CD14-positive monocyte (primary cell): ENCODE data around the gene GALNS. TPM values are rescaled to one million over a fixed set of nuclear protein-coding genes. Genes with fewer than 3 reads are reported as not detected.

Experiments used
- DNase-seq, 3 donors: peaks; one replicate each; pipeline ENCODE4 v3.0.0-alpha.2; 2011 to 2022
- H2AFZ ChIP-seq: 2 replicates; pipeline ENCODE4 v1.6.0; 2012; ENCODE audit warnings: mild to moderate bottlenecking, low read depth, low read length, inconsistent platforms; ENCODE audit not compliant: insufficient read depth, poor library complexity, severe bottlenecking
- H3K27ac ChIP-seq, 2 donors: 1 replicate in 1 of 2; 2 replicates in 1 of 2; pipeline ENCODE4 v1.5.1; 2012 to 2013; ENCODE audit warnings: low read length in 2 of 2, control low read depth in 1 of 2, inconsistent platforms in 1 of 2, low read depth in 1 of 2, mild to moderate bottlenecking in 1 of 2
- H3K27me3 ChIP-seq, 2 donors: one replicate each; pipeline versions ENCODE4 v1.6.0 to v1.6.1; 2011 to 2013; ENCODE audit warnings: low read length in 2 of 2; ENCODE audit not compliant: control insufficient read depth in 2 of 2, insufficient read depth in 2 of 2
- H3K36me3 ChIP-seq, 2 donors: replicated peaks in 1 of 2; 1 replicate in 1 of 2; 2 replicates in 1 of 2; pipeline versions ENCODE4 v1.5.1 to v1.6.1; 2012 to 2013; ENCODE audit warnings: low read length in 2 of 2, control low read depth in 1 of 2, inconsistent platforms in 1 of 2, mild to moderate bottlenecking in 1 of 2; ENCODE audit not compliant: insufficient read depth in 2 of 2, control insufficient read depth in 1 of 2
- H3K4me1 ChIP-seq, 2 donors: 1 replicate in 1 of 2; 2 replicates in 1 of 2; pipeline versions ENCODE4 v1.5.1 to v1.6.1; 2012 to 2013; ENCODE audit warnings: low read length in 2 of 2, control low read depth in 1 of 2, inconsistent platforms in 1 of 2, mild to moderate bottlenecking in 1 of 2, moderate library complexity in 1 of 2; ENCODE audit not compliant: insufficient read depth in 2 of 2, control insufficient read depth in 1 of 2
- H3K4me2 ChIP-seq: replicated peaks from 2 replicates; pipeline ENCODE3; 2012; ENCODE audit warnings: low read length, moderate library complexity, mild to moderate bottlenecking; ENCODE audit not compliant: poor library complexity, severe bottlenecking; ENCODE audit errors: extremely low read depth
- H3K4me3 ChIP-seq, 3 experiments: fragments of 200-600 bp in 1 of 3; sonication (generic) in 1 of 3; replicated peaks in 1 of 3; 1 replicate in 2 of 3; 2 replicates in 1 of 3; pipeline ENCODE4 v1.5.1; 2011 to 2013; ENCODE audit warnings: low read length in 3 of 3, mild to moderate bottlenecking in 3 of 3, control low read depth in 2 of 3, low read depth in 2 of 3, inconsistent platforms in 1 of 3, moderate library complexity in 1 of 3
- H3K79me2 ChIP-seq: 2 replicates; pipeline ENCODE4 v1.6.0; 2012; ENCODE audit warnings: mild to moderate bottlenecking, control low read depth, inconsistent platforms, low read length, moderate library complexity; ENCODE audit not compliant: insufficient read depth
- H3K9ac ChIP-seq: 2 replicates; pipeline ENCODE4 v1.6.0; 2017; ENCODE audit warnings: low read length, mild to moderate bottlenecking; ENCODE audit not compliant: insufficient read depth, poor library complexity, severe bottlenecking
- H3K9me3 ChIP-seq, 2 donors: replicated peaks in 1 of 2; 1 replicate in 1 of 2; 2 replicates in 1 of 2; pipeline versions ENCODE4 v1.5.1 to v1.6.1; 2012 to 2013; ENCODE audit warnings: low read length in 2 of 2, control low read depth in 1 of 2; ENCODE audit not compliant: control insufficient read depth in 1 of 2, insufficient read depth in 1 of 2
- H4K20me1 ChIP-seq: 2 replicates; pipeline ENCODE4 v1.6.0; 2012; ENCODE audit warnings: mild to moderate bottlenecking, low read length, control low read depth, moderate library complexity; ENCODE audit not compliant: insufficient read depth
- H3K27ac Mint-ChIP-seq, 7 donors: one replicate each; pipeline ENCODE4 v1.8.0; 2020; ENCODE audit warnings: mild to moderate bottlenecking in 7 of 7, mixed read lengths in 7 of 7, moderate library complexity in 6 of 7, inconsistent platforms in 2 of 7
- H3K27me3 Mint-ChIP-seq, 3 donors: one replicate each; pipeline ENCODE4 v1.8.0; 2021 to 2022; ENCODE audit warnings: low read depth in 3 of 3, mild to moderate bottlenecking in 3 of 3, mixed read lengths in 3 of 3, moderate library complexity in 3 of 3, inconsistent platforms in 1 of 3
- H3K36me3 Mint-ChIP-seq, 2 donors: one replicate each; pipeline ENCODE4 v1.8.0; 2020; ENCODE audit warnings: mixed read lengths in 2 of 2, inconsistent platforms in 1 of 2, mild to moderate bottlenecking in 1 of 2
- H3K4me1 Mint-ChIP-seq: one replicate; pipeline ENCODE4 v1.8.0; 2020; ENCODE audit warnings: mild to moderate bottlenecking, mixed read lengths
- H3K4me3 Mint-ChIP-seq, 2 donors: one replicate each; pipeline ENCODE4 v1.8.0; 2020; ENCODE audit warnings: mild to moderate bottlenecking in 2 of 2, mixed read lengths in 2 of 2, moderate library complexity in 1 of 2
- H3K9me3 Mint-ChIP-seq, 7 donors: one replicate each; pipeline ENCODE4 v1.8.0; 2020 to 2022; ENCODE audit warnings: mixed read lengths in 7 of 7, mild to moderate bottlenecking in 6 of 7, moderate library complexity in 6 of 7, inconsistent platforms in 2 of 7
- WGBS: methylation state at CpG from one replicate; pipeline ENCODE4 v1.1.5; 2013; ENCODE audit warnings: missing lambda C conversion rate; ENCODE audit not compliant: insufficient coverage; 5-methylcytosine and 5-hydroxymethylcytosine counted together
- intact Hi-C, 2 donors: fragments of 100-400 bp; cut with micrococcal nuclease; formaldehyde crosslinking; loops; one replicate each; pipeline versions ENCODE4 v1.15.0 to v1.15.1; 2023
- polyA plus RNA-seq, 3 donors: library from polyadenylated mRNA; depleted of rRNA in 1 of 3; unstranded in 2 of 3; stranded (reverse) in 1 of 3; fragments of 300-500 nt in 2 of 3; fragments of >200 nt in 1 of 3; fragmentation: Illumina TruSeq in 2 of 3; gene quantifications; 1 replicate in 2 of 3; 2 replicates in 1 of 3; pipeline ENCODE4 v1.2.3, GENCODE V29; 2012 to 2021
- TF ChIP-seq, protein P1 (sequence below): fragments of 200-600 bp; IDR thresholded peaks from one replicate; pipeline ENCODE4 v1.8.0; 2022; ENCODE audit warnings: antibody characterized with exemption, mild to moderate bottlenecking

Gene GALNS
- polyA plus RNA-seq, 3 donors = 20.2 to 34.4 (median 32.2) TPM

- 74% methylated on average over 26 of the region's 30 CpGs for WGBS
- no peaks in the 10 kb centered on the region for H3K27me3 ChIP-seq
- no peaks in the 10 kb centered on the region for H3K9me3 ChIP-seq
- Mint-ChIP-seq H3K9me3 (no peaks in the 10 kb centered on the region), H3K4me3 (no peak overlapping the region), H3K36me3 (peaks cover 10 to 40% of the 10 kb centered on the region in 2 donors), H3K27me3 (no peaks in the 10 kb centered on the region), H3K4me1 (peaks cover 80% of the 10 kb centered on the region), H3K27ac (peak overlapping the region in 3 of 7 donors; percentile 19 to 51 (median 46))
- H3K4me3 ChIP-seq = no peak overlapping the region
- TF ChIP-seq, protein P1, sequence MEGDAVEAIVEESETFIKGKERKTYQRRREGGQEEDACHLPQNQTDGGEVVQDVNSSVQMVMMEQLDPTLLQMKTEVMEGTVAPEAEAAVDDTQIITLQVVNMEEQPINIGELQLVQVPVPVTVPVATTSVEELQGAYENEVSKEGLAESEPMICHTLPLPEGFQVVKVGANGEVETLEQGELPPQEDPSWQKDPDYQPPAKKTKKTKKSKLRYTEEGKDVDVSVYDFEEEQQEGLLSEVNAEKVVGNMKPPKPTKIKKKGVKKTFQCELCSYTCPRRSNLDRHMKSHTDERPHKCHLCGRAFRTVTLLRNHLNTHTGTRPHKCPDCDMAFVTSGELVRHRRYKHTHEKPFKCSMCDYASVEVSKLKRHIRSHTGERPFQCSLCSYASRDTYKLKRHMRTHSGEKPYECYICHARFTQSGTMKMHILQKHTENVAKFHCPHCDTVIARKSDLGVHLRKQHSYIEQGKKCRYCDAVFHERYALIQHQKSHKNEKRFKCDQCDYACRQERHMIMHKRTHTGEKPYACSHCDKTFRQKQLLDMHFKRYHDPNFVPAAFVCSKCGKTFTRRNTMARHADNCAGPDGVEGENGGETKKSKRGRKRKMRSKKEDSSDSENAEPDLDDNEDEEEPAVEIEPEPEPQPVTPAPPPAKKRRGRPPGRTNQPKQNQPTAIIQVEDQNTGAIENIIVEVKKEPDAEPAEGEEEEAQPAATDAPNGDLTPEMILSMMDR = no peak
- peaks cover 93% of the 10 kb centered on the region for H3K79me2 ChIP-seq
- H3K27ac ChIP-seq = peak overlapping the region in 1 of 2 donors; percentile 34
- peaks cover 76 to 85% of the 10 kb centered on the region in 2 donors for H3K4me1 ChIP-seq
- H3K9ac ChIP-seq = no peak overlapping the region
- DNase-seq = no peak
- H3K36me3 ChIP-seq = peaks cover 6 to 11% of the 10 kb centered on the region in 2 donors
- H3K4me2 ChIP-seq = peak overlapping the region; percentile 28
- peaks cover 87% of the 10 kb centered on the region for H4K20me1 ChIP-seq
- intact Hi-C loops = no loop called here
- H2AFZ ChIP-seq = no peak overlapping the region
Measured at GRCh38 chr16:88778541-88779065, 78.1 kb downstream of the GALNS start.

- WGBS = 6% methylated on average over 6 of the region's 7 CpGs
- peak overlapping the region in 4 of 7 donors; percentile 19 to 60 (median 48) for H3K27ac Mint-ChIP-seq
- intact Hi-C loops = no loop called here
- Histone ChIP-seq H4K20me1 (peaks cover 87% of the 10 kb centered on the region), H3K9me3 (no peaks in the 10 kb centered on the region), H2AFZ (no peak overlapping the region), H3K4me1 (peaks cover 75 to 85% of the 10 kb centered on the region in 2 donors), H3K27me3 (no peaks in the 10 kb centered on the region), H3K79me2 (peaks cover 93% of the 10 kb centered on the region), H3K27ac (peak overlapping the region; percentile 9 to 34), H3K4me2 (peak overlapping the region; percentile 28), H3K9ac (no peak overlapping the region), H3K4me3 (no peak overlapping the region), H3K36me3 (peaks cover 6 to 11% of the 10 kb centered on the region in 2 donors)
- TF ChIP-seq, protein P1 = no peak
- H3K36me3 Mint-ChIP-seq = peaks cover 10 to 40% of the 10 kb centered on the region in 2 donors
- H3K4me1 Mint-ChIP-seq = peaks cover 79% of the 10 kb centered on the region
- no peak for DNase-seq
- H3K27me3 Mint-ChIP-seq = no peaks in the 10 kb centered on the region
- no peaks in the 10 kb centered on the region for H3K9me3 Mint-ChIP-seq
- H3K4me3 Mint-ChIP-seq = no peak overlapping the region
Measured at GRCh38 chr16:88778271-88778525, 78.5 kb downstream of the GALNS start.
